Fibroblast of gingiva (primary cell): Measurements from ENCODE around the gene RASL12.
A peak's percentile ranks its signal among the peaks of the same experiment; 100 is the strongest.
"Not testable (repeated sequence)": the region's sequence is repeated elsewhere in the genome, so short reads cannot be mapped to it uniquely, and the experiment has no call there.

Source experiments
- DNase-seq: peaks from one replicate; pipeline ENCODE4 v3.0.0-alpha.2; 2011; ENCODE audit warnings: low read depth

Gene RASL12, protein sequence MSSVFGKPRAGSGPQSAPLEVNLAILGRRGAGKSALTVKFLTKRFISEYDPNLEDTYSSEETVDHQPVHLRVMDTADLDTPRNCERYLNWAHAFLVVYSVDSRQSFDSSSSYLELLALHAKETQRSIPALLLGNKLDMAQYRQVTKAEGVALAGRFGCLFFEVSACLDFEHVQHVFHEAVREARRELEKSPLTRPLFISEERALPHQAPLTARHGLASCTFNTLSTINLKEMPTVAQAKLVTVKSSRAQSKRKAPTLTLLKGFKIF

DNA sequence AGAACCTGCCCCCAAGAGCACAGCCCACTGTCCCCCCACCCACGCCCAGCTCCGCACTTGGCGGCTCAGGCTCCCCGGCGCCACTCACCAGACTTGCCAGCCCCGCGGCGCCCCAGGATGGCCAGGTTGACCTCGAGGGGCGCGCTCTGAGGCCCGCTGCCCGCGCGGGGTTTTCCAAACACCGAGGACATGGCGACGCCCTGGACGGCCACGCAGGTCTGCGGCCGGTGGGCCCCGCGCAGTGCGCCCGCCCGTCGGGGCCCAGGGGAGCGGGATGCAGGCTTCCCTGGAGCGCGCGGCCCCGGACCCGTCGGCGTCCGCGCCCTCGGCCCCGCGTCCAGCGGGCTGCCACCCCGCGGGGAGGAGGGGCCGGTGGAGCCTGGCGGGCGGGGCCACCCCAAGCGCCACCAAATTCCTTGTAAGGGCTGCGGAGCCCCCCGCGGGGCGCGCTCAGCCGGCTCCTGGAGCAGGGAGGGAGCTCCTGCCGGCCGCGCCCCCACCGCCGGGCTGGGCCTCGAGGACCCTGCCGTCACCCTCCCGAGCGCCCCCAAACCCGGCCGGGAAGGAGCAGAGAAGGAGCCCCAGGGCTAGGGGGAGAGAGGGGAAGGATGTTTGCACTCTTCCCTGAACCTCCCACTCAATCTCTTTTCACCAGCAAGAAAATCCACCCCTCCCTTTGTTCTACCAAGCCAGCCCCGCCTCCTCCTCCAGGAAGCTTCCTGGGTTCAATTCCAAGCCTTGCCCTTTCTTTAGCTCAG is at the start of gene RASL12:
Gene RASL12 (minus strand): TSS at position 347 of the 758 bp plus-strand sequence. CDS start 156 bp downstream, at position 191.
- DNase-seq = no peak

DNA sequence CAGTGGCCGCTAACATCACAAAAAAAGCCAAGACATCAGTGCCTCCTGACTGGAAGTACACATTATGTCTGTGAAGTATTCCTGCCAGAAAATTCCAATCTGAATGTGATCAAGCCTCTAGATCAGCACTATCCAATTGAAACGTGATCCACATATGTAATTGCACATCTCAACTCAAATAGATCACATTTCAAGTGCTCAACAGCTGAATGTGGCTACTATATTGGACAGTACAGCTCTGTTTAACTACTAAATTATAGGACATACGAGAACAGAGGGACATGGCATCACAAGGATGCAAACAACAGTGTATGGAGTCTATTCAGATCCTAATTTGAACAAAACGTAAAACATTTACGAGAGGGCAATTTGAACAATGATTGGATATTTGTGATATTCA is 47.8 kb upstream of the RASL12 start:
- peak; percentile 13 for DNase-seq

DNA sequence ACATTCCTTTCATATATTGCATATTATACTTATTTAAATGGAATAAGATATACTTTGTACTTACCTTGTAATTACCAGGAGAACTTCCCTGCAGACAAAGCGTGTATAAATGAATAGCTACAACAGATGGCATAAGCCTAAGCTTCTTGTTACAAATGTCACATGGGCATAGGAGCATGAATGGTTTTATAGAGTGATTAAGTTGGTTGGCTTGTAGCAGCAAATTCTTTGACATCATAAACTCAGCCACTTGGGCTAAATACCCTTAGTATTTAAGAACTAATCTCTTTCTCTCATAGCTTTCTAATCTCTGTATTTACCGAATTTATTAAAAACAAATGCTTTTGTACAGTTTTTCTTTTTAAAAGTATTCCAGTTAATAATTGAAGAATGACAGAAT is 47.3 kb upstream of the RASL12 start, which contains the start of gene UBAP1L:
Gene UBAP1L (minus strand): TSS at position 115 of the 400 bp plus-strand sequence. CDS start 8,985 bp downstream, outside the sequence.
- DNase-seq = no peak

DNA sequence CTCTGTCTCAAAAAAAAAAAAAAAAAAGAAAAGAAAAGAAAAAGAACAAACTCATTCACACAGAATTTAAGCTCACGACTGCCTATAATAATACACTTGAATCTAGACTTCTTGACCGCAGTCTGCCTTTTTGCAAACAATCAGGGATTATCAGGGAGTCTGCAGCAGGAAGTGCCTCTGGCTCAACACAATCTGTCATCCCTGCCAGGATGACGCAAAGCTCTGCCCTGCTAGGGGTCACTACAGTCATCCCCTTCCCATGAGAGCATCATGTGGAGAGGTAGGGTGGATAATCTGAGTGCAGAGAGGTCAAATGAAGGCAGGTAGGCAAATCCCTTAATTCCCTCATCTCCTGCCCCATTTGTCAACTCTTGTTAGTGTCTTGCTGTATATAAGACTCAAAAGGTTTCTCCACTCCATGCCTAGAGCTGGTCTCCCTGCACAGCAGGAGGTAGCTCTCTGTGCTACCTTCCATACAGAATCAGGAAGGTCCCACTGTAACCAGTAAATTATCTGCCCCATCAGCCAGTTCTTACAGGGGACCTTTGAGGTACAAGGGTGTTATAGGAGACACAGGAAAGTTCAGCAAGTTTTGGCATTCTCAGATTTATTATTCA is 43.0 kb upstream of the RASL12 start:
- no peak for DNase-seq

DNA sequence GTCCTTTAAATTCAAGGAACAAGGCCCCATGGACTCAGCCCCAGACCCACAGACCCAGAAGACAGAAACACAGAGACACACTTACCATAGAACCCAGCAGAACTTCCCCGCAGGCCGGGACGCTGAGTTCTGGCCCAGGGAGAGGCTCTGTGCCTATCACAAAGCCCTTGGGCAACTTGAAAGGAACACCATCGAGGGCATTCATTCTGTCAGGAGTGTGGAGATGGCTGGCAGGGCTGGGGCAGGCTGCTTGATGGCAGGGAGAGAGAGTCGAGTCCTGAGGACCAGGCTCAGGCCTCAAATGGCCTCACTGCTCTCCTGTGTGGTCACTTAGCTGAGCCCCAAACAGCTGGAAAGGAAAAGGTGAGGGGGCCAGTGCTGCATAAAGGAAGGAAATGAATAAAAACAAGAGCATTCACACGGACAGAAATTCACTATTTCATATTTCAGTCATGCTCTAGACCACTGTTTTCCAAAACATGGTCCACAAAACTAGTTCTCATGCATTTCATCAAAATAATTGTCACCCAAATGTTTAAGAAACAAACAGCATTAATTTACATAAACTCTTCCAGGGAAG is 38.3 kb upstream of the RASL12 start:
- no peak for DNase-seq

DNA sequence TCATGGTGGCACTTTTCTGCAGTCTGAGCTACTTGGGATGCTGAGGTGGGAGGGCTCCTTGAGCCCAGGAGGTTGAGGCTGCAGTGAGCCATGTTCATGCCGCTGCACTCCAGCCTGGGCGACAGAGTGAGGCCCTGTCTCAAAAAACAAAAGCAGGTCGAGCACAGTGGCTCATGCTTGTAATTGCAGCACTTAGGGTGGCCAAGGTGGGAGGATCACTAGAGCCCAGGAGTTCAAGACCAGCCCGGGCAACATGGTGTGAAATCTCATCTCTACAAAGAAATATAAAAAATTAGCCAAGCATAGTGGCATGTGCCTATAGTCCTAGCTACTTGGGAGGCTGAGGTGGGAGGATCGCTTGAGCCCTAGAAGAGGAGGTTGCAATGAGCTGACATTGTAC is 37.2 kb upstream of the RASL12 start:
- no peak for DNase-seq

DNA sequence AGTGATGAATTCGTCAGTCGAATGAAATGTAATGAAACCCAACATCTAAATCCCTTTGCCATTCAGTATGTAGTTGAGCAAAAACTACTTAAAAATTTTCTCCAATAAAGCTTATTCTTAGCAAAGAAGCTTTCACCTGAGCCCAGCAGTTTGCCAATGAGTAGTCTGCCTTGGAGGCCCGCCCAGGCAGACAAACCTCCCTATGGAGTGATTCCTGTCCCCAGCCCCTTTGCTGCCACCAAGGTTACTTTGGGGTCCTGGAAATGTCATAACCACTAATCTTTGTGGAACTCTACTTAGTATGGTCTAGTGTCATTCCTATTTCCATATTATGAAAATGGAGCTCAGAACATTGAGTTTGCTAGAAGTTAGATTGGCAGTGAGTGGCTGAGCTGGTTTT is 35.1 kb upstream of the RASL12 start:
- DNase-seq = no peak

DNA sequence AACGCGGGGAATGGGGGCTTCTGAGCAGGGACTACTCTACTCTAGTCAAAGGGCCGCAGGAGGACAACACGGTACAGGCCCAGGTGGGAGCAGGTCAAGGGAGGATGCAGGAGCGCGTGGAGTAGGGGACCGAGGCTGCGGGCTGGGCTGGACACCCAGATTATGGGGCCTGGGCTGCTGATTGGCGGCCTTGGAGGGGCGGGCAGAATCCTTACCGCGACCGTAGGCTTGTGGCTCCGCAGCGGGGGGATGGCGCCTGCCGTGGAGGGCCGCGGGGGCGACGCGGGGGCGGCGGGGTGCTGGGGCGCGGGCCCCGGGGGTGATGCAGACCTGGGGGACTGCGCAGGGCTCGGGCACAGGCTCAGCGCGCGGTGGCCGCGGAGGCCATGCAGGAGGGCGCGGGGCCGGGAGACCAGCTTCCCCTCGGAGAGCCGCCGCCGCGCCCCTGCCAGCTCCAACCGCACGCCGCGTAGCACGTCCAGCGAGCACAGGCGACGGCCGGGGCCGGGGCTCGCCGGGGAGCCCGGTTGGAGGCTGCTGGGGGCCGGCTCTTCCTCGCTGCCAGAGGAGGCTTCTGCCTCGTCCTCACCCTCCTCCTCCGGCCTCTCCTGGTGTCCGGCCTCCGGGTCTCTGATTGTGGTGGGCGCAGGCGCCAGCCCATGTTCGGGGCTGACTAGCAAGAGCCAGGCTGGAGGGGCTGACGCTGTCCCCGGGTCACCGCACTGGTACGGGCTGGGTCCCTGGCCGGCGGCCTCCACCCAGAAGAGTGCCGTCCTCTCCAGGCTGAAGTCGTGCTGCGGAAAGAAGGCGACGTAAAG is 34.3 kb upstream of the RASL12 start:
- no peak for DNase-seq

DNA sequence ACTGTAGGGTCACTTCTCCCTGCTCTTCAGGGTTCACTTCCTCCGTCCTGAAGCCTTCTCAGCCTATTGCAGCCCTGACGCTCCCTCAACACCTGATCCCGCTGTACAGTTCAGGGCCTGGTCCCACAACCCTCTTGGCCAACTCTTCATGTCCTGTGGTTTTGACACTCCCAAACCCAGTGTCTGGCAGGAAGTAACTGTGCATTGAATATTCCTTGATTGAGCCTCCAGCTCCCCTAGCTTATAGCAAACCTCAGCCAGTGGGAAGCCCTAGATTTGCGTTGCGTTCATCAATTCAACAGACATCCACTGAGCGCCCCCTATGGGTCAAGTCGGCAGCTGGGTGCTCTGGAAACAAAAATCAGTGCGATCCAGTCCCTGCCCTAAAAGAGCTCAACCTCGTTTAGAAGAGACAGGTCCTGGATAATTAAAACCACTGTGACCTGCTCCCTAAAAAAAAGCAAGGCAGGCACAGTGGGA is 33.7 kb upstream of the RASL12 start:
- DNase-seq = peak; percentile 37

DNA sequence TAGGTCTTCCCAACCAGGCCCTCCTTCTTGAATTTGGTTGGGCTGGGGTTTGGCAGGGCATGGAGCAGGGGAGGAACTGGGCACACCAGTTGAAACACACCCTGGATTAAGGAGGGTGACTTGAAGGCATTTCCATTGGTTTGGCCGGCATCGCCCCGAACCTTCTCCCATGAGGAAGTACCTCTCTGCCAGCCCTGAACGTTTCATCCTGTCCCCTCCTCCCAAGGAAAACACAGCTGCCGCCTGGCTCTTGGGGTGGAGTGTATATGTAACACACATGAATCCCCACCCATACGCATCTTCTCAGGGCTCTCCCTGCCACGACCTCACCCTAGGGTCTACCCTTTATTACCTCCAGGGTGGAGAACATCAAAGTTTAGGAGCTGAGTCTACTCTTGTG is 32.7 kb upstream of the RASL12 start:
- DNase-seq = no peak

DNA sequence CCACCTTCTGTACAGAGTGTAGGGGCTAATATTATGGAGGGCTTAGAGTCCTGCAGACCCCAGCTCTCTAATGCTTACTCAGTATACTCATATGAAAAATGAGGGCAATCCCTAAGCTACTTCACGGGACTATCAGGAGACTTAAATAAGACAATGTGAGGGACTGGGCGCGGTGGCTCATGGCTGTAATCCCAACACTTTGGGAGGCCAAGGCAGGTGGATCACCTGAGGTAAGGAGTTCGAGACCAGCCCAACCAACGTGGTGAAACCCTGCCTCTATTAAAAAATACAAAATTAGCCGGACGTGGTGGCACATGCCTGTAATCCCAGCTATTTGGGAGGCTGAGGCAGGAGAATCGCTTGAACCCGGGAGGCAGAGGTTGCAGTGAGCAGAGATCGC is 32.0 kb upstream of the RASL12 start:
- not testable (repeated sequence) for DNase-seq

DNA sequence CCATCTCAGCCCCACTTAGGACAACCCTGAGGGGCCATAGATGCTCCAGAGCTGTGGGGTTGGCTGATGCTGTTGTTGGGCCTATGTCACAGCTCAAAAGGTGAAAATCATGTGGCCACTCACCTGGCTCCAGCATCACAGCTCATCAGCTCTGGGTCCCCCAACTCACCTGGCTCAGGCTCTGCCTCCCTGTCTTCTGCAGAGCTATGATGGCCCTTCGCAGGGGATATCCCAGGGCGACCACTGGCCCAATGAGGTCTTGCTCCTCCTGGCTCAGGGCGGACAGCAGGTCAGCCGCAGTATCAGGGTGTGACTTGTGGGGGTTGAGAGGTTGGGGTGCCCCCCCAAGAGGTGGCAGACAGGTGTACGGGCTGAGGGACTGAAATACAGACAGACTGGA is 31.5 kb upstream of the RASL12 start:
- DNase-seq = no peak

DNA sequence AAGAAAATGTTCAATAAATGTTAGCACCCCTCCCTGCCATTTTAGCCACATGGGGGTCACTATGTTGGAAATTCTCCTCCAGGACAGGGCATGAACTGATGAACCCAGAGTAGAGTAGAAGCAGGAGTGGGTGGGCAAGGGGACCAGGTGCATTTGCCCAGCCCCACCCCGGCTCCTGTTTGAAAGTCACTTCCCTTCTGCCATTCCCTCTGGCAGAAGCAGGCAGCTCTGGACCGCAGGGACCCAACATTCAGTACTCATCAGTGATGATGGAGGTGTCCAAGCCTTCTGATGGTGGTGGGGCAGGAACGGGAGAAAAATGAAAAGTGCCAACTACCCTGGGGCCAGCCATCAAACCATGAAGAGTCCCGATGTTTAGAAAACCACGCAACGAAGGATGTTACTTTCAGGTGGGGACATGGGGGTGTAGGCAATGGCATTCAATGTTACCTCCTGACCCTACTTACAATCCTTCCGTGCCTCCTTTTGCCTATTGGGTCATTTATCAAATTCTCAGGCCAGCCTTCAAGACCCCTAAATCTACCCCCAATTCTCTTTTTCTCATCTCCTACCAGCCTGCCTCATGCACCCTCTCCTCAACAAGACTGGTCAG is 30.0 kb upstream of the RASL12 start:
- no peak for DNase-seq

DNA sequence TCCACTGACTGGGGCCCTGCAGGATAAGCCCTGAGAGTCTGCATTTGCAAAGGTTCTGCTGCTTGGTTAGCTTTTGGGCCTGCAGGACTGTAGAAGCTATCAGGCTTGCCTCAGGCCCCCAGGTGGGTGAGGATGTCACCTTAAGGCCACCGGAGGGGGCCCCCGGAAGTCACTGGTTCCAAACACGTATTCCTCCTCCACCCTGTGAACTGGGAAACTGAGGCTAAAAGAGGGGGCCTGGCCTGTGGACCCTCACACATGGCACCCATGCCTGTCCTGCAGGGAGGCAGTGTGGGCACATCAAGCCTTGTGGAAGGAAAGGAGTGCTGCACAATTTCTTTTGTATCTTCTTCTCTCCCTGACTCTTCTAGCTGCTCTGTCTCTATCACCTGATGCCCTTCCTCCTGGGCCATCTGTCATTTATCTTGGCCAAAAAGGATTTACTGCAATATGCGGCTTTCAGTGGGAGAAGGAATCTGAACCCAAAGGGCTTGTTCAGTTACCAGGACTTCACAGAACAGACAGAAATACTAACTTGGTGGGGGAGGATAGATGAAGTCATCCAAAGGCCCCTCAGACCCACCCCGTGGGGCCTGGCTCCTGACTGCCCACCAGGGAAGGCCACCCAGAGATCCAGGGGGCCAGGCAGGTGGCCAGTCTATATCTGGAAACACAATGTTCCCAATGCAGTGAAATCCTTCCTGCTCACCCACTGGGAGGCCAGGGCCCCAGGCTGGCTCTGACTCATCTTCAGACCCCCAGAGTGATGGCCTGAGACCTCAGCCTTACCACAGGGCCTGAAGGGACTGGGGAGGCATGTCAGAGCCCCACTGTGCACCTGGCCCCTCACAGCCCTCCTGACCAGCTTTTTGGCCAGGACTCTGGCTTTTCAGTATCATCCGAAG is 28.9 kb upstream of the RASL12 start:
- no peak for DNase-seq

DNA sequence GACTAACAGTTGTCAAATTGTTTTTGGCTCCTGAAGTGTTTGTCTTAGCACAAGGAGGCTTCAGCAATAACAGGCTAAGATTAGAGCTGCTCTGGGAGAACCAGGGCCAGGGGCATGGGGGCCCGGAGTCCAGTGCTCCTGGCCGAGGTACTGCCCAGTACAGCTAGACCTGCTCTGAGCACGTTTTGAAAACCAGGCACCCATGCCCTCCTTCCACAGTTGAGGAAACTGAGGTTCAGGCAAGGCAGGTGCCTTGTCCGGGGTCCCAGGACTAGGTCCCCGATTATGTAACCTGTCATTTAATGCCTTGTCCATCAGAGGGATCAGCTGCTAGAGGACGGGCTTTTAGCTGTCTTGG is 27.9 kb upstream of the RASL12 start:
- DNase-seq = no peak

DNA sequence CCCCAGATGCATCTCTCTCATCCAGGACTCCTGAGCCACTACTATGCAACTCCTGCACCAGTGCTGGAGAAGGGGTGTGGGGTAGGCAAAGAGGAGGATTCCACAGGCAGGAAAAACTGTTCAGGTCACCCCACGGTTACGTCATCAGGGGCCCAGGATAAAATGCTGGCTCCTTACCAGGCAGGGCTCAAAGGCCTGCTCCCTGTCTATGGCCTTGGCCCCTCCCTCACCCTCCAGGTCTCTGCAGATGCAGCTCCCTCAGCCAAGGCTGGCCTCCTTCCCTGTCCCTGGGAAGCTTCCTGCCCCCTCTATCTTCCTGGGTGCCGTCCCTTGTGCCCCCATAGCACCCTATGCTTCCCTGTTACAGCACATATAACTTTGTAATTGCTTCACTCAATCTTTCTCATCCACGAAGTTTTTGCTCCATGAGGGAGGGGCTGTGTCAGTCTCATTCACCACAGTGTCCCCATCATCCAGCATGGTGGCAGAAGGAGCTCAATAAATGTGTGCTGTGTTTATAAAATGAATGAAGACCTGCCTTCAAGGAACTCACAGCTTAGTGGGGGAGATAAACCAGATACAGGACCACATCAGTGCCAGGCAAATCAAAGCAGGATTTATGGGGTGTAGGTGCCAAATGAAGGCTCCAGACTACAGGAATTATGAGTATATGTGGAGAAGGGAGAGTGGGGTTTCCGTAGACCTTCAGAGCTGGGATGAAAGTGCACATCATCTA is 27.4 kb upstream of the RASL12 start:
- DNase-seq = no peak

DNA sequence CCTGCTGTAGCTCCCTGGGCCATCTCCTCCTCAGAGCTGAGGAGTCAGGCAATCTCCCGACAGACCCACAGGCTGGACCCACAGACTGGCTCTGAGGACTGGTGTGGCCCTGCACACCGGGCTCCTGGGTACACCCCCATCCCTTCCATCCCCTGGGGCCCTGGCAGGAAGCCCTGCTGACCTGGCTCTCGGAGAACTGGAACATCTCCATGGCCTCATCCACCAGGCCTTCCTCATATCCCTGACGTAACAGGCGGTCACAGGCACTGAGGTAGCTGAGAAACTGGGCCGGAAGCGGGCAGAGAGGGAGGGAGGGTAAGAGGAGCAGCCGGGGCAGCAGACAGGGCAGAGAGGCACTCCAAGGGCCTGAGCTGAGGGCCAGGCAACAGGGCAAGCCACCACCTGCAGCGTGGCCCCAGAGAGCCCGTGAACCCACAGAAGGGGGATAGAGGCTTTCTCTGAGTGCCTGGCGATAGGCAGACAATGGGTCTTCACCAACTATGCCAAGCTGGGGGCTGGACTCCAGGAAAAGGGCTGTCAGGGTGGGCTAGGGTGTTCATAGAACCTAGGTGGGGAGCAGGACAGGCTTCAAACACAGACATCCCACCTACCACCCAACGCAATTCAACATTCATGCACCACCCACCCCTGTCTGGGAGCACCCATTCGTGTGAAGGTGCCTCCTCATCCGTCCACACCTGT is 26.7 kb upstream of the RASL12 start:
- no peak for DNase-seq

DNA sequence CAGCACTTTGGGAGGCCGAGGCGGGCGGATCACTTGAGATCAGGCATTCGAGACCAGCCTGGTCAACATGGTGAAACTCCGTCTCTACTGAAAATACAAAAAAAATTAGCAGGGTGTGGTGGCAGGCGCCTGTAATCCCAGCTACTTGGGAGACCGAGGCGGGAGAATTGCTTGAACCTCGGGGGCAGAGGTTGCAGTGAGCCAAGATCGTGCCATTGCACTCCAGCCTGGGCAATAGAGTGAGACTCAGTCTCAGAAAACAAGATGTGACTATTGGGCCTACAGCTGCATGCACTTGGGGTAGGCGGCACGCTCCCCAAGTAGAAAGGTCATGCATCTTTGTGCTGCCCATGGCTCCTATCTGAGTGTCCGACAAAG is 26.0 kb upstream of the RASL12 start:
- not testable (repeated sequence) for DNase-seq
